ENCODE results near the gene ATXN7.
A peak's percentile ranks its signal among the peaks of the same experiment; 100 is the strongest.

ATXN7 gene

GRCh38 chr3:63909431-63909830, 45.8 kb downstream of the ATXN7 start:
- no peaks in the 10 kb centered on the region for H3K36me3 ChIP-seq (ENCODE audit: control insufficient read depth, insufficient read depth, low read length, severe bottlenecking)
- no peak for DNase-seq (ENCODE audit: low read depth)
- H3K9ac ChIP-seq (ENCODE audit: low read length), result no peak overlapping the region
- no peak overlapping the region for H3K4me3 ChIP-seq (ENCODE audit: low read length)
- peaks cover 38% of the 10 kb centered on the region for H3K4me1 ChIP-seq (ENCODE audit: control insufficient read depth, insufficient read depth, low read length)
- no peaks in the 10 kb centered on the region for H3K9me3 ChIP-seq (ENCODE audit: control insufficient read depth, low read length)
- no peaks in the 10 kb centered on the region for H3K27me3 ChIP-seq (replicated peaks; ENCODE audit: control insufficient read depth, insufficient read depth, low read length)

GRCh38 chr3:63910001-63910400, 46.3 kb downstream of the ATXN7 start:
- no peak for DNase-seq (ENCODE audit: low read depth)
- H3K27me3 ChIP-seq (replicated peaks; ENCODE audit: control insufficient read depth, insufficient read depth, low read length), result no peaks in the 10 kb centered on the region

GRCh38 chr3:63910891-63911290, 47.2 kb downstream of the ATXN7 start:
- no peaks in the 10 kb centered on the region for H3K9me3 ChIP-seq (ENCODE audit: control insufficient read depth, low read length)
- peaks cover 7% of the 10 kb centered on the region for H3K36me3 ChIP-seq (ENCODE audit: control insufficient read depth, insufficient read depth, low read length, severe bottlenecking)
- peak overlapping the region; percentile 90 for H3K4me3 ChIP-seq (ENCODE audit: low read length)
- DNase-seq (ENCODE audit: low read depth), result no peak
- H3K27me3 ChIP-seq (replicated peaks; ENCODE audit: control insufficient read depth, insufficient read depth, low read length), result no peaks in the 10 kb centered on the region
- peaks cover 42% of the 10 kb centered on the region for H3K4me1 ChIP-seq (ENCODE audit: control insufficient read depth, insufficient read depth, low read length)
- peak overlapping the region; percentile 89 for H3K9ac ChIP-seq (ENCODE audit: low read length)

More at GRCh38 chr3:63910001-63910400, 46.3 kb downstream of the ATXN7 start:
- Histone ChIP-seq H3K4me1 (ENCODE audit: control insufficient read depth, insufficient read depth, low read length) (peaks cover 42% of the 10 kb centered on the region), H3K36me3 (ENCODE audit: control insufficient read depth, insufficient read depth, low read length, severe bottlenecking) (no peaks in the 10 kb centered on the region), H3K4me3 (ENCODE audit: low read length) (no peak overlapping the region), H3K9me3 (ENCODE audit: control insufficient read depth, low read length) (no peaks in the 10 kb centered on the region), H3K9ac (ENCODE audit: low read length) (no peak overlapping the region)

GRCh38 chr3:63911509-63911872, 47.8 kb downstream of the ATXN7 start:
- Histone ChIP-seq H3K9me3 (ENCODE audit: control insufficient read depth, low read length) (no peaks in the 10 kb centered on the region), H3K4me3 (ENCODE audit: low read length) (peak overlapping the region; percentile 90), H3K4me1 (ENCODE audit: control insufficient read depth, insufficient read depth, low read length) (peaks cover 42% of the 10 kb centered on the region), H3K27me3 (replicated peaks; ENCODE audit: control insufficient read depth, insufficient read depth, low read length) (no peaks in the 10 kb centered on the region), H3K9ac (ENCODE audit: low read length) (peak overlapping the region; percentile 89), H3K36me3 (ENCODE audit: control insufficient read depth, insufficient read depth, low read length, severe bottlenecking) (peaks cover 13% of the 10 kb centered on the region)
- no peak for DNase-seq (ENCODE audit: low read depth)

GRCh38 chr3:63911873-63912767, 48.5 kb downstream of the ATXN7 start, which contains the start of gene SCAANT1:
TSS of gene SCAANT1 (minus strand) at chr3:63912383.
- Histone ChIP-seq H3K4me1 (ENCODE audit: control insufficient read depth, insufficient read depth, low read length) (peaks cover 42% of the 10 kb centered on the region), H3K9ac (ENCODE audit: low read length) (peak within 1 kb of the TSS; percentile 89), H3K27me3 (replicated peaks; ENCODE audit: control insufficient read depth, insufficient read depth, low read length) (no peaks in the 10 kb centered on the region), H3K9me3 (ENCODE audit: control insufficient read depth, low read length) (no peaks in the 10 kb centered on the region), H3K4me3 (ENCODE audit: low read length) (peak within 1 kb of the TSS; percentile 90), H3K36me3 (ENCODE audit: control insufficient read depth, insufficient read depth, low read length, severe bottlenecking) (peaks cover 17% of the 10 kb centered on the region)
- DNase-seq (ENCODE audit: low read depth), result peak; percentile 96

- peaks cover 48% of the 10 kb centered on the region for H3K4me1 ChIP-seq (ENCODE audit: control insufficient read depth, insufficient read depth, low read length)
- peaks cover 25% of the 10 kb centered on the region for H3K36me3 ChIP-seq (ENCODE audit: control insufficient read depth, insufficient read depth, low read length, severe bottlenecking)
- H3K9me3 ChIP-seq (ENCODE audit: control insufficient read depth, low read length), result no peaks in the 10 kb centered on the region
- peak overlapping the region; percentile 89 for H3K9ac ChIP-seq (ENCODE audit: low read length)
- H3K27me3 ChIP-seq (replicated peaks; ENCODE audit: control insufficient read depth, insufficient read depth, low read length), result no peaks in the 10 kb centered on the region
- peak overlapping the region; percentile 90 for H3K4me3 ChIP-seq (ENCODE audit: low read length)
- DNase-seq (ENCODE audit: low read depth), result peak; percentile 75
Observed at GRCh38 chr3:63912768-63913588, 49.3 kb downstream of the ATXN7 start.

- Histone ChIP-seq H3K9me3 (ENCODE audit: control insufficient read depth, low read length) (no peaks in the 10 kb centered on the region), H3K9ac (ENCODE audit: low read length) (peak overlapping the region; percentile 89), H3K4me1 (ENCODE audit: control insufficient read depth, insufficient read depth, low read length) (peaks cover 50% of the 10 kb centered on the region), H3K27me3 (replicated peaks; ENCODE audit: control insufficient read depth, insufficient read depth, low read length) (no peaks in the 10 kb centered on the region), H3K36me3 (ENCODE audit: control insufficient read depth, insufficient read depth, low read length, severe bottlenecking) (peaks cover 32% of the 10 kb centered on the region), H3K4me3 (ENCODE audit: low read length) (peak overlapping the region; percentile 90)
- DNase-seq (ENCODE audit: low read depth), result peak; percentile 75
Observed at GRCh38 chr3:63914312-63914711, 50.6 kb downstream of the ATXN7 start.

GRCh38 chr3:63918321-63918720, 54.7 kb downstream of the ATXN7 start:
- Histone ChIP-seq H3K27me3 (replicated peaks; ENCODE audit: control insufficient read depth, insufficient read depth, low read length) (no peaks in the 10 kb centered on the region), H3K9me3 (ENCODE audit: control insufficient read depth, low read length) (no peaks in the 10 kb centered on the region), H3K4me3 (ENCODE audit: low read length) (peak overlapping the region; percentile 14), H3K9ac (ENCODE audit: low read length) (peak overlapping the region; percentile 4), H3K36me3 (ENCODE audit: control insufficient read depth, insufficient read depth, low read length, severe bottlenecking) (peaks cover 55% of the 10 kb centered on the region), H3K4me1 (ENCODE audit: control insufficient read depth, insufficient read depth, low read length) (peaks cover 47% of the 10 kb centered on the region)
- DNase-seq (ENCODE audit: low read depth), result peak; percentile 73

- DNase-seq (ENCODE audit: low read depth), result no peak
- Histone ChIP-seq H3K4me3 (ENCODE audit: low read length) (no peak overlapping the region), H3K27me3 (replicated peaks; ENCODE audit: control insufficient read depth, insufficient read depth, low read length) (no peaks in the 10 kb centered on the region), H3K4me1 (ENCODE audit: control insufficient read depth, insufficient read depth, low read length) (peaks cover 33% of the 10 kb centered on the region), H3K9ac (ENCODE audit: low read length) (no peak overlapping the region), H3K36me3 (ENCODE audit: control insufficient read depth, insufficient read depth, low read length, severe bottlenecking) (peaks cover 70% of the 10 kb centered on the region), H3K9me3 (ENCODE audit: control insufficient read depth, low read length) (no peaks in the 10 kb centered on the region)
Observed at GRCh38 chr3:63920001-63920400, 56.3 kb downstream of the ATXN7 start.

GRCh38 chr3:63921741-63922482, 58.2 kb downstream of the ATXN7 start:
- DNase-seq (ENCODE audit: low read depth), result no peak
- H3K4me1 ChIP-seq (ENCODE audit: control insufficient read depth, insufficient read depth, low read length), result peaks cover 33% of the 10 kb centered on the region
- no peaks in the 10 kb centered on the region for H3K9me3 ChIP-seq (ENCODE audit: control insufficient read depth, low read length)
- H3K27me3 ChIP-seq (replicated peaks; ENCODE audit: control insufficient read depth, insufficient read depth, low read length), result no peaks in the 10 kb centered on the region
- no peak overlapping the region for H3K4me3 ChIP-seq (ENCODE audit: low read length)
- peaks cover 70% of the 10 kb centered on the region for H3K36me3 ChIP-seq (ENCODE audit: control insufficient read depth, insufficient read depth, low read length, severe bottlenecking)
- H3K9ac ChIP-seq (ENCODE audit: low read length), result no peak overlapping the region
